ENCODE measurements around the gene ITPKB.

ITPKB gene

GRCh38 chr1:226702957-226703831 lies 35.9 kb downstream of the ITPKB start:
- peak; percentile 69 for DNase-seq

DNA sequence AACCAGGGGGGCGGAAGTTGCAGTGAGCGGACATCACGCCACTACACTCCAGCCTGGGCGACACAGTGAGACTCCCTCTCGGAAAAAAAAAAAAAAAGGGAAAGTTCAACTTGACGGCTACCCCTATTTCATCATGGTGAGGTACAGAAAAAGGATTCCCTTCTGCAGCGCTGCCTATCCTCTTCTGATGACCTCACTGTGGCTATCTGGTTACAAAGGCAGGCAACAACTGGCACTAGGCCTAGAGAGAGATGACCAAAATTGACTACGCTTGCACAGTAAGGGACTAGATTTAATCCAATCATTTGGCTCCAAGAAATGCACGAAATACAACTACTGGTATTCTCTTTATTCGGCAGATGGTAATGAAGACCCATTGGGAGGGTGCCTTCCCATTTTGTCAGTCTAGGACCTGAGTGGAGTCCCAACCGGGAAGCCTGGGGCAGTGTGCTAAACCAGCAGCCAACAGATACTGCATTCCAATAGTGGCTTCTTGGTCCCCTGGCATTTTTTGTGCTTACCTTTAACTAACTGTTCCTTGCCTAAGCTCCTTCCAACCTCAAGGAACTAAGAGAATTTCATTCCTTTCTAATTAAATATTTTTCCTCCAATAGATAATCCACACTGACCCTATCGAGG lies 36.6 kb downstream of the ITPKB start:
- DNase-seq: no peak

- no peak for DNase-seq
Observed at GRCh38 chr1:226700861-226701260, 38.2 kb downstream of the ITPKB start.

DNA sequence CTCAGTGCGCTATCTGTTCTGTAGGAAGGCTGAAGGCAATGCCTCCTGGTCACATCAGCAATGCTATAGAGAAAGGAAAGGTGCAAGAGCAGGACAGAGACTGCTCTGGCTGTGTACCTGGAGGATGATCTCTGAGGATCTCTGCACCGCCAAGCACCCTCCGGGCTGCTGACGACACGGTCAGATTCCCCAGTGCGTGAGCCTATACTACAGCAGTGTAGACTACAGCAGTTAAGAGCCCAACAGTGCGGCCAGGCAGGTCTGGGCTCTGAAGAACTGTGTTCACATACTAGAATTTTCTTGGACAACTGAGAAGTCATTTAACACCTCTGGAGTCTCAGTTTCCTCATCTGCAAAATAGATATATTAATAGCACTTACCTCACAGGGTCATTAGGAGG lies 39.9 kb downstream of the ITPKB start:
- DNase-seq: no peak

DNA sequence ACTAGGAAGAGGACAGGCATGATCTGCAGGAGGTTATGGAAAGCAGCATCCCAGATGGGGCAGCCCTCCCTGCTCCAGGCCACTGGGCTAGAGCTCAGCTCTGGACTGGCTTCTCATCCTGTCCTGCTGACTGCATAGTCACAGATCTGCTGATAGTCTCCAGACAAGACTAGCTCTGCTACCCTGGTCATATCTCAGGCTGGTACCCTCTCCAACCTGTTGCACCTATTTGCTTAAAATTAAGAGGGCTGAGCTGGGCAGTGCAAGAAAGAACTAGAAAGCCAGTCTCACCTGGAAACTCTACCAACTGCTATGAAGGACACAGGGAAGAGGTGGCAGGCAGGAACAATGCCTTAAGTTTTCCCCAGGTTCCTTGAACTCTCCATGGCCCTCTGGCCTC lies 40.4 kb downstream of the ITPKB start:
- no peak for DNase-seq

- no peak for DNase-seq
Observed at GRCh38 chr1:226697929-226698544, 41.0 kb downstream of the ITPKB start.

GRCh38 chr1:226697151-226697928 lies 41.7 kb downstream of the ITPKB start:
- DNase-seq: no peak

GRCh38 chr1:226696547-226696946 lies 42.5 kb downstream of the ITPKB start:
- no peak for DNase-seq

GRCh38 chr1:226695335-226695900 lies 43.7 kb downstream of the ITPKB start:
- no peak for DNase-seq

DNA sequence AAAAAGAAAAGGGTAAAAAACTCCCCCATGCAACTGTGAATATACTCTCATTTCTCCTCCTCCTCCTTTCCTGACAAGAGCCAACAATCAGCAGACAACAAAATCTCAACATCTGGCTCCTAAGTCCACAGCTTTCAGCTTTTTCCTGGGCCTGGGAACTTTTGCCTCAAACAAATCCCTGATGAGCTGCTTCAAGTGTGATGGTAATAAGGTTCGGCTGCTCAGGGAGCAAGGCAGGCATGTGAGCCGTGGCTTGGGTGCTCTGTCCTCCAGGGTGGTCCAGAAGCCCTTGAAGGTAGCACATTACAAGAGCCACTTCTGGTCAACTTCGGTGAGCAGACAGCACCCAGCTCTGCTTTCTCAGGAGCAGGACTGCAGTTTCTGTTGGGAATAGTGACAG lies 46.3 kb downstream of the ITPKB start:
- DNase-seq: no peak

- DNase-seq: no peak
Observed at GRCh38 chr1:226692051-226692792, 46.9 kb downstream of the ITPKB start.

DNA sequence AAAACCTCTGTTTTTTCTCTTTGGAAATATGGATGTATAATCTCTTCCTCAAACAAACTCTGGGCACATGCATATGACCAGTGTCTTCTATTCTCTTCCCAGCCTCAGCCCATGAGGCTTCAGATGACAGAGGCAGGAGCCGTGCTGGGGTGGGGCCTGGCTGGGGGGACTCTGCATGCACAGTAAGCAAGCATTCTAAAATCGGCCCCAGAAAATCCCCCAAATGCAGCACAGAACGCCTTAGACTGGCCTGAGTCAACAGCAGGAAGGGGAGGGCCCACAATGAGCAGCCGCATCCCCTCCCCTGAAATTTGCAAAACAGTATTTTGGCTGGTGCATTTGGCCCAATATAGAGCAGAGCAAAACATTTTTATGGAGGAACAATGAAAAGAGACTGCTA lies 47.8 kb downstream of the ITPKB start:
- no peak for DNase-seq

DNA sequence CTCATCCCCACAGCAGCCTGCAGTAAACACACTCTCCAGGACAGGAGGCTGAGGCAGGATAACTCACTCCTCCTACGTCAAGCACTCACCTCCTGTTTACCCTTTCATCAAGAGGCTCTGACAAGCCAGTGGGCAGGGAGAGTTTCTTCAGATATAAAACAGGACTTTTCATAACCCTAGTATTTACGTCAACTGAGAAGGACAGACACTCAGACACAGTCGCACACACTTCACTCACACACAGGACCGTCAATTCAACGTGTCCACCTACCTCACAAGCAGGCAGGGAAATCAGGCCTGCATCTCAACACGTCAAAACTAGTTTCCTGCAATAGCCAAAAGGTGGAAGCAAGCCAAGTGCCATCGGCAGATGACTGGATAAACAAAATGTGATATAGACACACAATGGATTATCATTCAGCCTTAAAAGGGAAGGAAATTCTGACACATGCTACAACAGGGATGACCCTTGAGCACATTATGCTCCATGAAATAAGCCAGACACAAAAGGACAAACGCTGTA lies 48.6 kb downstream of the ITPKB start:
- DNase-seq: no peak

DNA sequence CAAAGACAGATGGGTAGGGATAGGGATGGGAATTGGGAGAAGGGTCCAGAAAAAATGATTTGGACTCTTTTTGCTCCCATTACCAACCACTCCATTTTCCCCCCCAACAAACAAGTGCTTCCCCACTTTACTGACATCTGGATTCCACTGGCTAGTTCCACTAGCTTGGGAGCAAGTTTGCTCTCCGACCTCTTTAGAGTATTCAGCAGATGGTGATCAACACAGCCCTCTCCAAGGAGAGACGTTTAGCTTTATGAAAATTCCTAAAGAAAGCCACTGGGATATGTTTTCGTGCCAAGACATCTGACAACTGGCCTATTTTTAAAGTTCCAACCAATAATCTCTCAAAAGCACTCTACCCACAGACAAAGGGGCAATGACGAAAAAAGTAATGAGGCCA lies 50.3 kb downstream of the ITPKB start:
- no peak for DNase-seq

DNA sequence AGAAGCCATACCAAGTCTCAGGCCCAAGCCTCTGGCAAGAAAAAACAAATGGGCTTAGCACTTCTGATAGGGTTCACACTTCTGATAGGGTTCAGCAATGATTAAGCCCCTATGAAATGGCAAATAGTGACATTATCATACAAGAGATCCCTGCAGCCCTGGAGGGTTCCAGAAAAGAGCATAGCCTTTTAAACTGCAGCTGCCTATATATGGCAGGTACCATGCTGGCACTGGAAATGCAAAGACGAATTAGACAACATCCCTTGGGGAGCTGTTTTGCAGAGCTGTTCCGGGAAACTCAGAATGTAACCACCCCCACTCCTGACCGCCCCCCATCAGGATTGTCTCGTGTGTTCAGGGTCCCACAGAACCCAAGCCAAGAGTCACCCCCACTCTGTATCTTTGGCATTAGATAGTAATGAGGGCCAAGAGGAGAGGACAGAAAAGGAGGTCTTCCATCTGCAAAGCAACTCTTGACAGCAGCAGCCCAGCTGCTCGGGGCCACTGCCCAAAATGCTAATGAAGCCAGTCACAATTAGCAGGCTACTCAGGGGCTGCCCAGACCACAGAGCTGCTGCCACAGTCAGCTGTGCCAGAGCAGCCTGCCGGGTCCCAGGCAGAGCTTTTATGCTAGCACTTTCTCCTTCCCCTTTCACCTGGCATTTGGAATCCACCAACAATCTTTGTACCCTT lies 50.9 kb downstream of the ITPKB start:
- no peak for DNase-seq

DNA sequence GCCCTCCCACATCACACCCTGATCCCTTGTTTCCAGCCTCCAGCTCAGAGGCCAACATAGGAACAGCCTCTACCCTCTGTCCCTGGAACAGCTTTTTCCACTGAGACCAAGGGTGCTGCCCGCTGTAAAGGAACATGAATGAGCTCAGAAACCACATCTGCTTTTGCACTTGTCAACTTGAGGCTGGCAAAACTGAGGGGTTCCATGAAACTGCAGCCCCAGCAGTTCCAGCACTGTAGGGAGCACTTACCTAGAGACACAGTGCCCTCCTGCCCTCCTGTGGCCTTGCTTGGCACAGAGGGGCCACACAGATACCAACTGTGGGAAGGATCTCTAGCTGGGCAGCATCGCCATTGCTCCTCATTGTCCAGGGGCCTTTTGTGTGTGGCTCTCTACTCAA lies 51.7 kb downstream of the ITPKB start:
- no peak for DNase-seq

DNA sequence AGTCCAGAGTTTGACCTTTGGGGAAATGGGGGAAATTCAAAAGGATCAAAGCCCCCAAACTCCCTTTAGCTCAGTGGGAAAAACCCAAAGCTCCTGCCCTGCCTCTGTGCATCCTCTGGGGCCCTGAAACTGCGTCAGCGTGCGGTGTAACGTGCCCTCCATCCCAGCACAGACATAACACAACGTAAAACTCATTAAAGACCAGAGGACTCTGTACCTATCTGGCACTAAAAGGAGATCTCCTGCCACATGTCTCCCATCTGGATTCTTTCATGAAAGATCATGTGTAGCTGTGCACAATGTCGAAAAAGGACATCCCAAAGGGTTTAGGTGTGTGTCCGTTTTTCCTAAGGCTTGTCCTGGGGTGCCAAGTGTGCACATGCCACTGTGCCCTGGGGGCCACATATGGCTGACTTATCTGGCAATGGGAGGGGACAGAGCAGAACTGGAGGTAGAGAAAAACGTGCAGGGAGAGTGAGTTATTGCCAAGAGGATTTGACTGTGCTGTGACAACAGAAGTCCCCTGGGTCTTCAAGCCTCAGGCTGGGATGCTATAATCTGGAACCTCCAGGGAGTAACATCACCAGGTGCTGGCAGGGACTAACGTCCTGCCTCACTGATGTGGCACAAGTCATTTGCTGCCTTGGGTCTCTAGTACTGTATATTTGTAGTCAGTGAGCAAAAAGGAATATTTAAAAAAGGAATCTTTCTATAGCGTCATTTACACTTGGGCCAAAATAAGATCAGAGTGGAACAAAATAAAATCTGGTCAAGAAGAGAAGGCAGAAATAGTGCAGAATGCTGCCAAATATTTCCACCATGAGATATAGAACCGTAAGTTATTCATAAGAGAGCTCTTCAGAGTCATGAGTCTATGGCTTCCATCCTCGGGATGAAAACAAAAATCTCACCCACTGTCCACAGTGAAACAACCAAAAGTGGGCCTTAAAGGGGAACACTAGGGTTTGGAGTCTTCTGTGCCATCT lies 52.3 kb downstream of the ITPKB start:
- peak; percentile 59 for DNase-seq

DNA sequence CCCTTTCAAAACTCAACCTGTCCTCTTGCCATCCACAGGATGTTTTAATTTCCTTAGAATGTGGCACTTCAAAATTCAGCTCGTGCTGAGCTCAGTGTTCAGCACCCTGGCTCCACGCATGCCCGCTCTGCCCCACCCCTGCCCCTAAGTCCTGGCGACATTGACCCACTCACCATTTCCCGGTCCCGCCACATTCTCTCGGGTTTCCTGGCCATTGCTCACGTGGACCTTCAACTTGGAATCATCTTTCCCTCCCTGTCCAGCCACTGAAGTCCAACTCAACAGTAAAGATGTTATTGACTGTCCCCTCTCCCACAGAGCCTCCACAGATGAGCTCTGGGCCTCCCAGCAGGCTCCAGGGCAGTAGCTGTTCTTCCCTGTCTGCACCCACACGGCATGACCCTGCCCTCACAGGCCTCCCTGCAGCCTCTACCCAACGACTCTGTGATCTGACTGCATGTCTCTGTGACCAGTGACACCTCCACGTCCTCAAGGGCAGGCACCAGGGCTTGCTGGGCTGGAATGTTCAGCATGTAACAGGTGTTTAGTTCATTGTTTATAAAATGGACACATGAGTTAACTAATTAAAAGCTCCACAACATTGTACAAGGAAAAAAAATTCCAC lies 53.8 kb downstream of the ITPKB start:
- no peak for DNase-seq

DNA sequence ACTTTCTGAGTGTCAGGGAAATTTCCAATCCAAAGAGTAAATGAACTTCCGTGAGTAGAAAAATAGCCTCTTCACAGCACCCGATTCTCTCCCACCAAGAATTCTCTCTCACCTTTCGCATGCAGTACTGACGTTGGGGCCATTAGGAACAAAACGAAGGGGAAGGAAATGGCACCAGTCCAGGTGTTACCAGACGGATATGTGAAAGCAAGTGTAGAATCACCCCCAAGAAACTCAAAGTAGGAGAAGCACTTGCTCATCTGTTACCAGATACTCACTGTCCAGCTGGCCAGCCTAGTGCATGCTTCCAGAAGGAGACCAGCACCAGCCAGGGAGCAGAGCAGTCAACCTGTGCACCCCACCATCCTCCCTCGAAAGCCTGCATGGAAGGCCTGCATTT lies 55.1 kb downstream of the ITPKB start:
- no peak for DNase-seq

Data from NCI-H2171 (cell line).